Upper lobe of right lung (tissue), 1 donor: ENCODE measurements around the gene HOXA10. TPM values are rescaled to one million over a fixed set of nuclear protein-coding genes. Genes with fewer than 3 reads are reported as not detected.

Experiments
- ATAC-seq: fragments of 200-7000 bp; cut with Tn5 transposase; one replicate; pipeline ENCODE4 v1.9.1; 2020; ENCODE audit warnings: mild to moderate bottlenecking, moderate library complexity
- DNase-seq: peaks from one replicate; pipeline ENCODE4 v3.0.0-alpha.2; 2020
- H3K27ac ChIP-seq: fragments of 200-600 bp; one replicate; pipeline ENCODE4 v1.8.0; 2022
- H3K27me3 ChIP-seq: fragments of 200-600 bp; one replicate; pipeline ENCODE4 v1.8.0; 2022; ENCODE audit warnings: mild to moderate bottlenecking
- H3K36me3 ChIP-seq: fragments of 200-600 bp; one replicate; pipeline ENCODE4 v1.8.0; 2022
- H3K4me1 ChIP-seq: fragments of 200-600 bp; one replicate; pipeline ENCODE4 v1.8.0; 2022
- H3K4me3 ChIP-seq: fragments of 200-600 bp; one replicate; pipeline ENCODE4 v1.8.0; 2022; ENCODE audit warnings: mild to moderate bottlenecking
- H3K9me3 ChIP-seq: fragments of 200-600 bp; one replicate; pipeline ENCODE4 v1.8.0; 2022
- CTCF ChIP-seq: fragments of 200-600 bp; IDR thresholded peaks from one replicate; pipeline ENCODE4 v1.8.0; 2022; ENCODE audit warnings: antibody characterized with exemption
- intact Hi-C: fragments of 100-400 bp; cut with DNase I; formaldehyde crosslinking; loops from one replicate; pipeline ENCODE4 v1.11.0; 2022
- total RNA-seq: library from RNA; stranded (reverse); fragmentation: NEBNext Ultra II Directional; extraction: Animal tissue kit (Norgen Biotek cat#: 25700); gene quantifications from one replicate; pipeline ENCODE4 v1.2.1, GENCODE V29; 2021
- donor health status: DM: no; HTN: yes; CAD: no; lungs with severe emphysema.

Gene HOXA10
- total RNA-seq, 1 donor from 2014 or later: 0.38 TPM

GRCh38 chr7:27142580-27143022, 31.5 kb downstream of the HOXA10 start:
- intact Hi-C loops: loop anchor here (5.0 kb wide), 1 partner anchor 45 kb away; the partner anchor contains the start of gene HOXA1
- peaks cover 35% of the 10 kb centered on the region for H3K27me3 ChIP-seq
- no peak for TF ChIP-seq CTCF
- no peak for DNase-seq
- no peaks in the 10 kb centered on the region for H3K36me3 ChIP-seq
- H3K4me3 ChIP-seq: peak overlapping the region; percentile 70
- peaks cover 4% of the 10 kb centered on the region for H3K4me1 ChIP-seq
- ATAC-seq: no peak
- H3K27ac ChIP-seq: peak overlapping the region; percentile 96
- no peaks in the 10 kb centered on the region for H3K9me3 ChIP-seq

DNA sequence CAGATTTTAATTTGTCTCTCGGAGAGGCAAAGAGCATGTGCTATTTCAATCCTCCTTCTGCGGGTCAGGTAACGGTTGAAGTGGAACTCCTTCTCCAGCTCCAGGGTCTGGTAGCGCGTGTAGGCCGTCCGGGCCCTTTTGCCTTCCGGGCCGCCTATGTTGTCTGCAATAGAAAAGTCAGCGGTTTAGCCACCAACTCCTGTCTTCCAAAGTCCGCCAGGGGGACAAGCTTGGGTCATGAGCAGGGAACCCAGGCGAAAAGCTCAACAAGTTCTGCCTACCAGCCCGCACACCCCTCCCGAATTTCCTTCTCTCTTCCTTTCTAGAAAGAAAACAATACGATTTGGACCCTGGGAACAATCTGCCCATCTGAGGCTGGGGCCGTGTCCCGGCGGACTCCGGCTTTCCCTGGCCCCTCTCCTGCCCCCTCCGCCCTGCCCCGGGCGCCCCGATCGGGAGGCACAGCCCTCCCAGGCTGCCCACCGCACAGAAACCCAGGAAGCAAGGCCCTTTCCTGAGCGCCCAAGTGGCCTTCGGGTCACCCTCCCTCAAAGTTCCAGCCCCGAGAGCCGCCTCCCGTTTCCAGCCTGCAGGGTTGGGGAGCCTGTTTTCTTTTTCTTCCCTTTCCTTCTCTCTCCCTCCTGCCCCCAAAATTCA, 32.1 kb downstream of the HOXA10 start:
- no peak for ATAC-seq
- H3K27ac ChIP-seq: peak overlapping the region; percentile 96
- H3K27me3 ChIP-seq: peaks cover 37% of the 10 kb centered on the region
- peaks cover 4% of the 10 kb centered on the region for H3K4me1 ChIP-seq
- intact Hi-C loops: loop anchor here (5.0 kb wide), 1 partner anchor 45 kb away; the partner anchor contains the start of gene HOXA1
- peak overlapping the region; percentile 70 for H3K4me3 ChIP-seq
- H3K36me3 ChIP-seq: no peaks in the 10 kb centered on the region
- H3K9me3 ChIP-seq: no peaks in the 10 kb centered on the region
- no peak for TF ChIP-seq CTCF
- DNase-seq: no peak

GRCh38 chr7:27141137-27141922, 32.8 kb downstream of the HOXA10 start:
- Histone ChIP-seq H3K9me3 (no peaks in the 10 kb centered on the region), H3K27ac (peak overlapping the region; percentile 96), H3K27me3 (peaks cover 35% of the 10 kb centered on the region), H3K4me1 (peaks cover 12% of the 10 kb centered on the region), H3K36me3 (no peaks in the 10 kb centered on the region), H3K4me3 (peak overlapping the region; percentile 70)
- ATAC-seq: no peak
- no peak for DNase-seq
- intact Hi-C loops: loop anchor here (5.0 kb wide), 1 partner anchor 44 kb away; the partner anchor contains the start of gene HOXA1
- TF ChIP-seq CTCF: no peak

- peak overlapping the region; percentile 70 for H3K4me3 ChIP-seq
Observed at GRCh38 chr7:27140126-27140857, 33.8 kb downstream of the HOXA10 start.

More at GRCh38 chr7:27140126-27140857, 33.8 kb downstream of the HOXA10 start:
- Histone ChIP-seq H3K27ac (peak overlapping the region; percentile 96), H3K36me3 (no peaks in the 10 kb centered on the region), H3K9me3 (no peaks in the 10 kb centered on the region), H3K27me3 (peaks cover 27% of the 10 kb centered on the region), H3K4me1 (peaks cover 22% of the 10 kb centered on the region)
- intact Hi-C loops: loop anchor here (5.0 kb wide), 1 partner anchor 43 kb away; the partner anchor contains the start of gene HOXA1
- no peak for TF ChIP-seq CTCF
- DNase-seq (no peak), ATAC-seq (no peak)
